Nephron (organoid): ENCODE measurements around the gene MAP1S.
A peak's percentile ranks its signal among the peaks of the same experiment; 100 is the strongest.

Experiments
- H3K27ac Mint-ChIP-seq, 3 experiments: 2 replicates each; pipeline ENCODE4 v1.8.0; 2020; ENCODE audit warnings: mixed read lengths in 3 of 3, mild to moderate bottlenecking in 2 of 3, moderate library complexity in 1 of 3
- H3K27me3 Mint-ChIP-seq: 2 replicates; pipeline ENCODE4 v1.8.0; 2021; ENCODE audit warnings: low read depth, mild to moderate bottlenecking, moderate library complexity, mixed read lengths
- H3K36me3 Mint-ChIP-seq: 2 replicates; pipeline ENCODE4 v1.8.0; 2020; ENCODE audit warnings: low read depth, mixed read lengths
- H3K4me1 Mint-ChIP-seq: 2 replicates; pipeline ENCODE4 v1.8.0; 2020; ENCODE audit warnings: mixed read lengths
- H3K4me3 Mint-ChIP-seq, 3 experiments: 2 replicates each; pipeline ENCODE4 v1.8.0; 2020; ENCODE audit warnings: mild to moderate bottlenecking in 3 of 3, mixed read lengths in 3 of 3, moderate library complexity in 2 of 3
- H3K9me3 Mint-ChIP-seq: 2 replicates; pipeline ENCODE4 v1.8.0; 2020; ENCODE audit warnings: mixed read lengths
- CTCF ChIP-seq, 3 experiments: fragments of 200-600 bp; sonication (generic); IDR thresholded peaks; one replicate each; pipeline ENCODE4 v1.5.0; 2021; ENCODE audit warnings: antibody characterized with exemption in 3 of 3; ENCODE audit not compliant: unreplicated experiment in 3 of 3

Gene MAP1S

GRCh38 chr19:17755977-17756670 is 36.8 kb downstream of the MAP1S start:
- Mint-ChIP-seq H3K36me3 (no peaks in the 10 kb centered on the region), H3K27ac (no peak overlapping the region), H3K27me3 (peaks cover 11% of the 10 kb centered on the region), H3K9me3 (no peaks in the 10 kb centered on the region), H3K4me3 (no peak overlapping the region), H3K4me1 (no peaks in the 10 kb centered on the region)
- TF ChIP-seq CTCF (IDR thresholded peaks at IDR 0.05; ENCODE audit: unreplicated experiment in 3 of 3), result no peak

- H3K36me3 Mint-ChIP-seq, result no peaks in the 10 kb centered on the region
- TF ChIP-seq CTCF (IDR thresholded peaks at IDR 0.05; ENCODE audit: unreplicated experiment in 3 of 3), result no peak
- no peak overlapping the region for H3K4me3 Mint-ChIP-seq
- no peaks in the 10 kb centered on the region for H3K4me1 Mint-ChIP-seq
- H3K9me3 Mint-ChIP-seq, result no peaks in the 10 kb centered on the region
- no peak overlapping the region for H3K27ac Mint-ChIP-seq
- peaks cover 11% of the 10 kb centered on the region for H3K27me3 Mint-ChIP-seq
These were observed 37.8 kb downstream of the MAP1S start for GRCh38 chr19:17757125-17757524.

- no peaks in the 10 kb centered on the region for H3K36me3 Mint-ChIP-seq
- peaks cover 11% of the 10 kb centered on the region for H3K27me3 Mint-ChIP-seq
- H3K27ac Mint-ChIP-seq, result no peak overlapping the region
- no peaks in the 10 kb centered on the region for H3K9me3 Mint-ChIP-seq
- TF ChIP-seq CTCF (IDR thresholded peaks at IDR 0.05; ENCODE audit: unreplicated experiment in 3 of 3), result no peak
- no peaks in the 10 kb centered on the region for H3K4me1 Mint-ChIP-seq
- no peak overlapping the region for H3K4me3 Mint-ChIP-seq
These were observed 39.2 kb downstream of the MAP1S start for GRCh38 chr19:17758515-17758914.

- TF ChIP-seq CTCF (IDR thresholded peaks at IDR 0.05; ENCODE audit: unreplicated experiment in 3 of 3), result no peak
- no peak overlapping the region for H3K27ac Mint-ChIP-seq
- H3K9me3 Mint-ChIP-seq, result no peaks in the 10 kb centered on the region
- H3K4me3 Mint-ChIP-seq, result no peak overlapping the region
- H3K36me3 Mint-ChIP-seq, result no peaks in the 10 kb centered on the region
- H3K4me1 Mint-ChIP-seq, result no peaks in the 10 kb centered on the region
- peaks cover 6% of the 10 kb centered on the region for H3K27me3 Mint-ChIP-seq
These were observed 41.9 kb downstream of the MAP1S start for GRCh38 chr19:17761148-17761547.

- no peak for TF ChIP-seq CTCF (IDR thresholded peaks at IDR 0.05; ENCODE audit: unreplicated experiment in 3 of 3)
- peaks cover 9% of the 10 kb centered on the region for H3K27me3 Mint-ChIP-seq
- H3K4me3 Mint-ChIP-seq, result no peak overlapping the region
- H3K4me1 Mint-ChIP-seq, result no peaks in the 10 kb centered on the region
- H3K36me3 Mint-ChIP-seq, result no peaks in the 10 kb centered on the region
- H3K9me3 Mint-ChIP-seq, result no peaks in the 10 kb centered on the region
- peak overlapping the region in 1 of 3 experiments; percentile 4 for H3K27ac Mint-ChIP-seq
These were observed 43.4 kb downstream of the MAP1S start for GRCh38 chr19:17762505-17763229.

- H3K36me3 Mint-ChIP-seq, result no peaks in the 10 kb centered on the region
- no peaks in the 10 kb centered on the region for H3K9me3 Mint-ChIP-seq
- TF ChIP-seq CTCF (IDR thresholded peaks at IDR 0.05; ENCODE audit: unreplicated experiment in 3 of 3), result no peak
These were observed 45.1 kb downstream of the MAP1S start for GRCh38 chr19:17764348-17764747.

More at GRCh38 chr19:17764348-17764747, 45.1 kb downstream of the MAP1S start:
- Mint-ChIP-seq H3K4me3 (no peak overlapping the region), H3K27me3 (peaks cover 4% of the 10 kb centered on the region), H3K4me1 (no peaks in the 10 kb centered on the region), H3K27ac (no peak overlapping the region)
